ENCODE measurements around the gene AHCY. TPM values are rescaled to one million over a fixed set of nuclear protein-coding genes. Genes with fewer than 3 reads are reported as not detected.
"Not testable (repeated sequence)": the region's sequence is repeated elsewhere in the genome, so short reads cannot be mapped to it uniquely, and the experiment has no call there.

Gene AHCY
- total RNA-seq, 4 donors from 2014 or later = 109 to 138 (median 124) TPM

DNA sequence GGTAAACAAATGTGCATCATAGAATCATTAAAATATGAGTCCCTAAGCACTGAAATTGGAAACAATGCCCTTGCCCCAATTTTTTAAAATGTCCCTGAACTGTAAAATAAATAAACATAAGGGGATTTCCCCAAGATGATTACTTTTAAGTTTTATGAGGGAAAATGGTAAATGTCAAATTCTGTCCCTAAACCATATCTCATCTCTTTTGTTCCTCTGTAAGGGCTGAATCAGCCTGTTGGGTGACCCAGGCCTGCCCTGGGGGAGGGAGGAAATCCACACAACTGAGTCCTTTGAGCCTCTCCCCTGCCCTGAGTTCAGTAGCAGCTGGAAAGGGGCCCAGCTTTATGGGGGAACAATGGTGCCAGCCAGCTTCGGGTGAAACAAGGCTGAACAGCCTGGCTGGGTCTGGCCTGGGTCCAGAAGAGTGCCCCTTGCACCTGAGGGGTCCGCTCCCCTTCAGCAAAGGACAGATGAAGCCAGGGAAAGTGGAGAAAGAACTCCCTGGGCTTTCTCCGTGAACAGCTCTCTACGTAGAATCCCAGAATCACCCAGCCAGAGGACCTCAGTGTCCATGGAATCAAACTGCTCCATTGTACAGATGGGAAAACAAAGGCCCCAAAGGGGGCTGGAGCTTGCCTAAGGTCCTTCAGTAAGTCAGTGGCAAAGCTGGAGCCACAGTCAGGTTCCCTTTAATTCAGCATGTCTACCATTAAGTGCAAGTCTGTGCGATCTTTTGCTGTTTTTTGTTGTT lies 31.7 kb upstream of the AHCY start:
- no peak overlapping the region for H3K27ac ChIP-seq
- no peaks in the 10 kb centered on the region for H3K36me3 ChIP-seq
- H3K27me3 ChIP-seq = no peaks in the 10 kb centered on the region
- TF ChIP-seq, protein P1, sequence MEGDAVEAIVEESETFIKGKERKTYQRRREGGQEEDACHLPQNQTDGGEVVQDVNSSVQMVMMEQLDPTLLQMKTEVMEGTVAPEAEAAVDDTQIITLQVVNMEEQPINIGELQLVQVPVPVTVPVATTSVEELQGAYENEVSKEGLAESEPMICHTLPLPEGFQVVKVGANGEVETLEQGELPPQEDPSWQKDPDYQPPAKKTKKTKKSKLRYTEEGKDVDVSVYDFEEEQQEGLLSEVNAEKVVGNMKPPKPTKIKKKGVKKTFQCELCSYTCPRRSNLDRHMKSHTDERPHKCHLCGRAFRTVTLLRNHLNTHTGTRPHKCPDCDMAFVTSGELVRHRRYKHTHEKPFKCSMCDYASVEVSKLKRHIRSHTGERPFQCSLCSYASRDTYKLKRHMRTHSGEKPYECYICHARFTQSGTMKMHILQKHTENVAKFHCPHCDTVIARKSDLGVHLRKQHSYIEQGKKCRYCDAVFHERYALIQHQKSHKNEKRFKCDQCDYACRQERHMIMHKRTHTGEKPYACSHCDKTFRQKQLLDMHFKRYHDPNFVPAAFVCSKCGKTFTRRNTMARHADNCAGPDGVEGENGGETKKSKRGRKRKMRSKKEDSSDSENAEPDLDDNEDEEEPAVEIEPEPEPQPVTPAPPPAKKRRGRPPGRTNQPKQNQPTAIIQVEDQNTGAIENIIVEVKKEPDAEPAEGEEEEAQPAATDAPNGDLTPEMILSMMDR (IDR thresholded peaks at IDR 0.05) = no peak
- TF ChIP-seq POLR2A (IDR thresholded peaks at IDR 0.05) = no peak
- WGBS, 2 donors = 84 to 85% methylated on average over 5 of the region's 5 CpGs
- DNase-seq = no peak
- H3K4me3 ChIP-seq (replicated peaks in 1 of 3) = no peak overlapping the region
- intact Hi-C loops (cut with DNase I) = no loop called here
- H3K4me1 ChIP-seq = no peaks in the 10 kb centered on the region
- no peaks in the 10 kb centered on the region for H3K9me3 ChIP-seq

DNA sequence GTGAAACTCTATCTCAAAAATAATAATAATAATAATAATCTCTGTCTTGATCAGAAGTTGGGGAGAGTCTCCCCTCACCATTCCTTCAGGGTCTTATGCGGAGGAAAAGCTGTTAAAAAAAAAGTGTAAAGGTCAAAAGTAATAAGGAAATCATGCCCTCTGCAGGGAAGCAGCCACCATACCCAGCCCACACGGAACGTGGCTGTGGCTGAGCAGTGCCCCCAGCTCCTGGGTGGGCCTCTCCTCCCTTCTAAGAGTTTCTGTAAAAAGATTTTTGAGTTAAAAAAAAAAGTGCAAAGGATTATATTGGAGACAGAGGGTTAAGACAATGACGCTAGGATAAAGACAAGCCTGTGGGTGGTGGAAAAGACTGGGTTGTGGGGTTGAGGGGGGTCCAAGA lies 30.6 kb upstream of the AHCY start:
- Histone ChIP-seq H3K36me3 (no peaks in the 10 kb centered on the region), H3K4me1 (no peaks in the 10 kb centered on the region), H3K27me3 (no peaks in the 10 kb centered on the region), H3K27ac (no peak overlapping the region), H3K9me3 (no peaks in the 10 kb centered on the region), H3K4me3 (replicated peaks in 1 of 3) (no peak overlapping the region)
- intact Hi-C loops (cut with DNase I) = no loop called here
- DNase-seq = no peak
- TF ChIP-seq POLR2A (IDR thresholded peaks at IDR 0.05) = no peak
- TF ChIP-seq, protein P1 (IDR thresholded peaks at IDR 0.05) = no peak
- 89 to 91% methylated on average over 4 of the region's 4 CpGs for WGBS, 2 donors

DNA sequence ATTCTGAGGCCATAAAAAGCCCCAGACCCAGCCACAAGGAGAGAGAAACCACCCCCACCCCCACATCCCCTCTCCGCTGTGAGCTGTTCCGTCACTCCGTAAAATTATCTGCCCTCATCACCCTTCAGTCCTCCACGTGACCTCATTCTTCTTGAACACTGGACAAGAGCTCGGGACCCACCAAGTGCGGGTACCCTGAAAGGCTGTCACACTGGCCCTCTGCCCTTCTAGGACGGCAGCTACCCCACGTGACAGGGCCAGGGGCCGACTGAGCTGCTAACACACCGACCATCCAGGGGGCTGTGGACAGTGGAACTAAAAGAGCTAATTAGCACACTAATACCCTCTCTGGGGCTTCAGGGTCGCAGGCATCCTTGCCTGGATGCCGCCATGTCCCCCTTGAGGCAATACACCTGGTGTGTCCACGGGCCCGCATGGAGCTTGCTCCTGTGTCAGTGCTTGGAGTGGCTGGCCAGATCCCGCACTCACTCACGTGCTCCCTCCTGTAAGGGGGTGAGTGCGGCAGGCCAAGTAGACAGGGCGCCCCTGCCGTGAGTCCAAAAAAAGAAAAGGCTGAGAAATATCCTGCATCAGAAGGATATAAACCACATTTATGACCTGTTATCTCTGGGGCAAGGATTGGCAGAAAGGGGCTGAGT lies 29.2 kb upstream of the AHCY start:
- no peak overlapping the region for H3K4me3 ChIP-seq (replicated peaks in 1 of 3)
- H3K4me1 ChIP-seq = no peaks in the 10 kb centered on the region
- H3K27ac ChIP-seq = no peak overlapping the region
- no peaks in the 10 kb centered on the region for H3K27me3 ChIP-seq
- no peak for DNase-seq
- 94% methylated on average over 19 of the region's 19 CpGs for WGBS, 2 donors
- no peaks in the 10 kb centered on the region for H3K36me3 ChIP-seq
- no peak for TF ChIP-seq POLR2A (IDR thresholded peaks at IDR 0.05)
- TF ChIP-seq, protein P1 (IDR thresholded peaks at IDR 0.05) = no peak
- H3K9me3 ChIP-seq = no peaks in the 10 kb centered on the region
- intact Hi-C loops (cut with DNase I) = no loop called here

DNA sequence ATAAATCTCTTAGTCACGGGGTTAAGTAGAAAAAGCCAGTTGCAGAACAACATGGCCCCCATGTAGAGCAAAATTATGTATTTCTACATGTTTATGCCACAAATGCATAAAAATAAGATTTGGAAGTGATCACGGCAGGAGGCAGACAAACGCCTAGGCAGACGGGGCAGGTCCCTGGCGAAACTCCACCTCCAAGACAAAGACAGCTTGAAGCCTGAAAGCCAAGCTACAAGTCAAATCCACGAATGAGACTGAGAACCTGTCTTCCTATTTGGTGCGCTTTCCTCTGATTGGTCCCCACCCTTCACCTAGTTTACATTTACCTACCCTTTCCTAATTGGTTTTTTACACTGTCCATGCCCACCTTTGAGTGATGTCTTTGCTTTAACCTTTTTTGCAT lies 28.7 kb upstream of the AHCY start:
- H3K4me3 ChIP-seq (replicated peaks in 1 of 3) = no peak overlapping the region
- no peak overlapping the region for H3K27ac ChIP-seq
- H3K4me1 ChIP-seq = no peaks in the 10 kb centered on the region
- no peaks in the 10 kb centered on the region for H3K36me3 ChIP-seq
- intact Hi-C loops (cut with DNase I) = no loop called here
- H3K27me3 ChIP-seq = no peaks in the 10 kb centered on the region
- TF ChIP-seq, protein P1 (IDR thresholded peaks at IDR 0.05) = no peak
- no peak for TF ChIP-seq POLR2A (IDR thresholded peaks at IDR 0.05)
- 92 to 95% methylated on average over 7 of the region's 7 CpGs for WGBS, 2 donors
- H3K9me3 ChIP-seq = no peaks in the 10 kb centered on the region
- no peak for DNase-seq

DNA sequence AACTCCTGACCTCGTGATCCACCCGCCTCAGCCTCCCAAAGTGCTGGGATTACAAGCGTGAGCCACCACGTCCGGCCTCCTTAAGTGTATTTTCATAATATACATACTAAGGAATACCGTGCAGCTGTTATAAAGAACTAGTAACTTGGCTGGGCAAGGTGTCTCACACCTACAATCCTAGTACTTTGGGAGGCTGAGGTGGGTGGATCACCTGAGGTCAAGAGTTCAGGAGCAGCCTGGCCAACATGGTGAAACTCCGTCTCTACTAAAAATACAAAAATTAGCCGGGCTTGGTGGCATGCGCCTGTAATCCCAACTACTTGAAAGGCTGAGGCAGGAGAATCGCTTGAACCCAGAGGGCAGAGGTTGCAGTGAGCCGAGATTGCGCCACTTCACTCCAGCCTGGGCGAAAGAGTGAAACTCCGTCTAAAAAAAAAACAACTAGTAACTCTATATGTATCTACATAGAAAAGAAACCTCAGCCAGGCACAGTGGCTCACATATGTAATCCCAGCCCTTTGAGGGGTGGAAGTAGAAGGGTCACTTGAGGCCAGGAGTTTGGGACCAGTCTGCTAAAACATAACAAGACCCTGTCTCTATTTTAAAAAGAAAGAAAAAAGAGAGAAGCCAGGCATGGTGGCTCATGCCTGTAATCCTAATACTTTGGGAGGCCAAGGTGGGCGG lies 27.8 kb upstream of the AHCY start:
- DNase-seq; H3K27ac ChIP-seq; H3K9me3 ChIP-seq; H3K4me1 ChIP-seq; H3K36me3 ChIP-seq; intact Hi-C loops (cut with DNase I); H3K27me3 ChIP-seq; H3K4me3 ChIP-seq (replicated peaks in 1 of 3): not testable (repeated sequence)
- 91 to 92% methylated on average over 15 of the region's 15 CpGs for WGBS, 2 donors

Data from thyroid gland (tissue), 4 donors.